Measurements from ENCODE around the gene ARHGAP42. TPM values are rescaled to one million over a fixed set of nuclear protein-coding genes. Genes with fewer than 3 reads are reported as not detected.

ARHGAP42 gene
- polyA plus RNA-seq, 1 donor (not counting 4 experiments of a cell fraction or from before 2014, with no cell fraction given): 5.5 TPM

GRCh38 chr11:100799445-100799844 is 112.4 kb downstream of the ARHGAP42 start:
- Histone ChIP-seq H3K4me3 (ENCODE audit: control insufficient read depth in 2 of 3, extremely low read depth in 1 of 3, insufficient read depth in 2 of 3, low read depth in 1 of 3, low read length in 3 of 3) (no peak overlapping the region), H3K9ac (ENCODE audit: control insufficient read depth, extremely low read depth, insufficient read depth, low read length) (no peak overlapping the region), H3K27me3 (ENCODE audit: control insufficient read depth, extremely low read depth, insufficient read depth, low read length) (no peaks in the 10 kb centered on the region), H3K4me2 (ENCODE audit: control insufficient read depth, extremely low read depth, insufficient read depth, low read depth, low read length) (no peak overlapping the region), H2AFZ (ENCODE audit: control insufficient read depth, low read length) (no peak overlapping the region), H3K36me3 (ENCODE audit: control insufficient read depth in 2 of 2, extremely low read depth in 1 of 2, insufficient read depth in 2 of 2, low read length in 2 of 2) (no peaks in the 10 kb centered on the region), H3K9me1 (ENCODE audit: control insufficient read depth, extremely low read depth, insufficient read depth, low read length) (no peaks in the 10 kb centered on the region), H3K9me3 (ENCODE audit: control insufficient read depth, low read depth, low read length) (no peaks in the 10 kb centered on the region), H3K27ac (ENCODE audit: control insufficient read depth, insufficient read depth, low read length) (no peak overlapping the region), H3K4me1 (ENCODE audit: control insufficient read depth, extremely low read depth, insufficient read depth, low read length) (no peaks in the 10 kb centered on the region), H3K79me2 (ENCODE audit: control insufficient read depth, insufficient read depth, low read length) (no peaks in the 10 kb centered on the region), H4K20me1 (ENCODE audit: control insufficient read depth, extremely low read depth, insufficient read depth, low read length) (no peaks in the 10 kb centered on the region)
- FAIRE-seq (no peak), DNase-seq (ENCODE audit: low read depth, low spot score) (no peak)
- no peak for TF ChIP-seq EZH2 (IDR thresholded peaks at IDR 0.05; ENCODE audit: low read length)
- TF ChIP-seq, protein P1, sequence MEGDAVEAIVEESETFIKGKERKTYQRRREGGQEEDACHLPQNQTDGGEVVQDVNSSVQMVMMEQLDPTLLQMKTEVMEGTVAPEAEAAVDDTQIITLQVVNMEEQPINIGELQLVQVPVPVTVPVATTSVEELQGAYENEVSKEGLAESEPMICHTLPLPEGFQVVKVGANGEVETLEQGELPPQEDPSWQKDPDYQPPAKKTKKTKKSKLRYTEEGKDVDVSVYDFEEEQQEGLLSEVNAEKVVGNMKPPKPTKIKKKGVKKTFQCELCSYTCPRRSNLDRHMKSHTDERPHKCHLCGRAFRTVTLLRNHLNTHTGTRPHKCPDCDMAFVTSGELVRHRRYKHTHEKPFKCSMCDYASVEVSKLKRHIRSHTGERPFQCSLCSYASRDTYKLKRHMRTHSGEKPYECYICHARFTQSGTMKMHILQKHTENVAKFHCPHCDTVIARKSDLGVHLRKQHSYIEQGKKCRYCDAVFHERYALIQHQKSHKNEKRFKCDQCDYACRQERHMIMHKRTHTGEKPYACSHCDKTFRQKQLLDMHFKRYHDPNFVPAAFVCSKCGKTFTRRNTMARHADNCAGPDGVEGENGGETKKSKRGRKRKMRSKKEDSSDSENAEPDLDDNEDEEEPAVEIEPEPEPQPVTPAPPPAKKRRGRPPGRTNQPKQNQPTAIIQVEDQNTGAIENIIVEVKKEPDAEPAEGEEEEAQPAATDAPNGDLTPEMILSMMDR (optimal IDR thresholded peaks at IDR 0.05 in 1 of 3, IDR thresholded peaks at IDR 0.05 in 1 of 3, conservative IDR thresholded peaks at IDR 0.05 in 1 of 3; ENCODE audit: extremely low read depth in 1 of 3, insufficient read depth in 2 of 3, low read length in 3 of 3): no peak
- dilution Hi-C loops (cut with MboI; ENCODE audit: extremely low pct_ligation_motif_present, low sequenced_read_pairs): no loop called here

DNA sequence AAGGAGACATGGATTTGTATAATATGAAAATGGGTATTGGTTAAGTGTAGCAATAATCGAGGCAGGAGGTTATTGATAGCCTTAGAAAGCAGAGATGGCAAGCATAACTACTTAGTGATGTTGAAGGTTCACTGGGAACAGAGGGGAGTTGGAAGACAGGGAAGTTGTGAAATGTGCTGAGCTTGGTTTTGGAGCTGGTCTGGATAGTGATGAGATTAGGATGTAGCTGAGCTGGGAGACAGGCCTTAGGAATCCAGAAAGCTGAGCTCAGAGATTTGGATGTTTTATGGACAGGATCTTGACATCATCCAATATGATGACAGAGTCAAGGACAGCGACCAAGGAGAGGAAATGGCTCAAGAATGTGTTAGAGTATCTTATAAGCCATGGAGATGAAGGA is 113.1 kb downstream of the ARHGAP42 start:
- Histone ChIP-seq H3K9me1 (ENCODE audit: control insufficient read depth, extremely low read depth, insufficient read depth, low read length) (no peaks in the 10 kb centered on the region), H3K36me3 (ENCODE audit: control insufficient read depth in 2 of 2, extremely low read depth in 1 of 2, insufficient read depth in 2 of 2, low read length in 2 of 2) (no peaks in the 10 kb centered on the region), H3K4me1 (ENCODE audit: control insufficient read depth, extremely low read depth, insufficient read depth, low read length) (no peaks in the 10 kb centered on the region), H3K9me3 (ENCODE audit: control insufficient read depth, low read depth, low read length) (no peaks in the 10 kb centered on the region), H3K27ac (ENCODE audit: control insufficient read depth, insufficient read depth, low read length) (no peak overlapping the region), H3K9ac (ENCODE audit: control insufficient read depth, extremely low read depth, insufficient read depth, low read length) (no peak overlapping the region), H3K79me2 (ENCODE audit: control insufficient read depth, insufficient read depth, low read length) (no peaks in the 10 kb centered on the region), H3K4me2 (ENCODE audit: control insufficient read depth, extremely low read depth, insufficient read depth, low read depth, low read length) (no peak overlapping the region), H3K4me3 (ENCODE audit: control insufficient read depth in 2 of 3, extremely low read depth in 1 of 3, insufficient read depth in 2 of 3, low read depth in 1 of 3, low read length in 3 of 3) (no peak overlapping the region), H2AFZ (ENCODE audit: control insufficient read depth, low read length) (no peak overlapping the region), H4K20me1 (ENCODE audit: control insufficient read depth, extremely low read depth, insufficient read depth, low read length) (no peaks in the 10 kb centered on the region), H3K27me3 (ENCODE audit: control insufficient read depth, extremely low read depth, insufficient read depth, low read length) (no peaks in the 10 kb centered on the region)
- no peak for DNase-seq (ENCODE audit: low read depth, low spot score)
- dilution Hi-C loops (cut with MboI; ENCODE audit: extremely low pct_ligation_motif_present, low sequenced_read_pairs): no loop called here
- TF ChIP-seq, protein P1 (optimal IDR thresholded peaks at IDR 0.05 in 1 of 3, IDR thresholded peaks at IDR 0.05 in 1 of 3, conservative IDR thresholded peaks at IDR 0.05 in 1 of 3; ENCODE audit: extremely low read depth in 1 of 3, insufficient read depth in 2 of 3, low read length in 3 of 3): no peak
- TF ChIP-seq EZH2 (IDR thresholded peaks at IDR 0.05; ENCODE audit: low read length): no peak
- FAIRE-seq: no peak
